GM04503 (cell line): ENCODE data around the gene MTCL1.
"Not testable (repeated sequence)": the region's sequence is repeated elsewhere in the genome, so short reads cannot be mapped to it uniquely, and the experiment has no call there.

Experiments
- DNase-seq: peaks from one replicate; pipeline ENCODE4 v3.0.0-alpha.2; 2012; ENCODE audit warnings: low read depth

The MTCL1 gene

GRCh38 chr18:8744038-8744437, 38.7 kb downstream of the MTCL1 start:
- no peak for DNase-seq

- DNase-seq = no peak
Measured at GRCh38 chr18:8744656-8745055, 39.3 kb downstream of the MTCL1 start.

- peak; percentile 56 for DNase-seq
Measured at GRCh38 chr18:8745355-8746014, 40.1 kb downstream of the MTCL1 start.

- DNase-seq = peak; percentile 97
Measured at GRCh38 chr18:8747440-8747937, 42.1 kb downstream of the MTCL1 start.

- DNase-seq = no peak
Measured at GRCh38 chr18:8749492-8749891, 44.1 kb downstream of the MTCL1 start.

GRCh38 chr18:8750954-8751415, 45.6 kb downstream of the MTCL1 start:
- DNase-seq = peak; percentile 77

- no peak for DNase-seq
Measured at GRCh38 chr18:8751692-8752091, 46.3 kb downstream of the MTCL1 start.

GRCh38 chr18:8752329-8752728, 47.0 kb downstream of the MTCL1 start:
- DNase-seq = no peak

- no peak for DNase-seq
Measured at GRCh38 chr18:8754995-8755960, 49.9 kb downstream of the MTCL1 start.

GRCh38 chr18:8756571-8756970, 51.2 kb downstream of the MTCL1 start:
- no peak for DNase-seq

GRCh38 chr18:8757396-8757997, 52.1 kb downstream of the MTCL1 start:
- DNase-seq = no peak

- DNase-seq = no peak
Measured at GRCh38 chr18:8758466-8758865, 53.1 kb downstream of the MTCL1 start.

GRCh38 chr18:8760984-8761383, 55.6 kb downstream of the MTCL1 start:
- DNase-seq = no peak

- DNase-seq = not testable (repeated sequence)
Measured at GRCh38 chr18:8761535-8761934, 56.2 kb downstream of the MTCL1 start.

- no peak for DNase-seq
Measured at GRCh38 chr18:8762968-8763367, 57.6 kb downstream of the MTCL1 start.

- DNase-seq = no peak
Measured at GRCh38 chr18:8763611-8764010, 58.3 kb downstream of the MTCL1 start.

GRCh38 chr18:8765783-8766463, 60.6 kb downstream of the MTCL1 start:
- DNase-seq = no peak

- DNase-seq = no peak
Measured at GRCh38 chr18:8766559-8767293, 61.4 kb downstream of the MTCL1 start.

- no peak for DNase-seq
Measured at GRCh38 chr18:8767340-8767739, 62.0 kb downstream of the MTCL1 start.

GRCh38 chr18:8769509-8770095, 64.2 kb downstream of the MTCL1 start:
- DNase-seq = no peak

- DNase-seq = no peak
Measured at GRCh38 chr18:8770657-8771056, 65.3 kb downstream of the MTCL1 start.
